GM19043 (cell line): ENCODE data around the gene RAB30.

Experiments
- ATAC-seq: cut with Tn5 transposase; IDR thresholded peaks from one replicate; pipeline ENCODE4 v1.9.1; 2021; ENCODE audit warnings: low read depth; ENCODE audit not compliant: unreplicated experiment

RAB30 gene

GRCh38 chr11:83070731-83071566, 748 bp downstream of the RAB30 start:
- ATAC-seq, result no peak

DNA sequence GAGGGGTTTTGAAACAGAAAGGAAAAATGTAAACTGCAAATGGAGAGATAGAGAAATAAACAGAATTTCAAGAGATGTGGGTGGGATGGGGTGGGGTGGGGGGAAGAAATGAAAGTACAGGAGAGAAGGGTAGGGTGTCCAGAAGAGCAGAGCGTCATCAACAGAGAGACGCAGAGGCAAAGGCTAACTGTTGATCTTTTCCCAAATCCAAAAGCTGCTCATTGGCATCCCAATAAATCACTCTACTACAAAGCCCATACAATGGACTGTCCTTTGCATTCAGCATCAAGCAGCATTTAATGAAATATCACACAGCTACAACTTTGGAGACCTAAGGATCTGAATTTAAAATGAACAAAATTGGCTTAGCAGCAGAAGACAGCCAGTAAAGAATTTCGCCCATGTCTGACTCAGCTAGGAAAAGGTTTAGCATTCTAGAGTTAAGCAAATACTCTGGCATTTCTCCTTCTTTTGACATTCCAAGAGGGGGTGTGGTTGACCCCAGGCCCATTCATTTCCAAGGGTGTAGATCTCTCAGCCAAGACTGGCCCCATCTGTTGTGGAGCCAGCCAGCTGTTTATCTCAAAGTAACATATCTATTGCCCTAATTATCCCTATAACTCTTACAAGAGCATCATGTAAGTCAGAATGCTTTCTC, 1.5 kb downstream of the RAB30 start:
- ATAC-seq, result no peak

DNA sequence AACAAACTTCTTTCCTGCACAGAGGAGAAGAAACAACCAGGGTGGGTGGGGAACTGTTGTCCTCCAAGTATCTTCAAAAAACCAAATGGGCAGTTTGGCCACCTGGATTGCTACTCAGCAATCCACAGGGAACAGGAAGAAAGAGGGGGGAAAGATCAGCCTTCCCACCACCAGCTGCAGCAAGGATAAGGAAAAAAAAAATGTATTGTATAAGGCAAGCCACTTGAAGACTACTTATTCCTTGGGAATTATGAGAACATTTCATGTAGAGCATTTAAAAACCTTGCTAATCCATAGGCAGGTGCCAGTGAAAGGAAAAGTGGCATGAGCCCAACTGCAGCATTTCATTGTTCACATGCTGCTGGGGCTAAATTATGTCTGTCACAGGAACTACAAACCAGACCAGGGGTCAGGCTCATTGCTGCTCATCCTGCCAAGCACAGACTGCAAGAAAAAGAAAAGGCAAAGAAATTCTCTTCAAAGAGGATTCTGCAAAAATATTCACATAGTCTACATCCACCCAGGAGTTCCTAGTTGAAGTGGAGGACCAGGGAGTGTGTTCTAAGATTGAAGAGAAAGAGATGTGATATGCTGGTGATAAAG, 2.2 kb downstream of the RAB30 start:
- ATAC-seq, result no peak

GRCh38 chr11:83068568-83068967, 3.1 kb downstream of the RAB30 start:
- ATAC-seq, result no peak

DNA sequence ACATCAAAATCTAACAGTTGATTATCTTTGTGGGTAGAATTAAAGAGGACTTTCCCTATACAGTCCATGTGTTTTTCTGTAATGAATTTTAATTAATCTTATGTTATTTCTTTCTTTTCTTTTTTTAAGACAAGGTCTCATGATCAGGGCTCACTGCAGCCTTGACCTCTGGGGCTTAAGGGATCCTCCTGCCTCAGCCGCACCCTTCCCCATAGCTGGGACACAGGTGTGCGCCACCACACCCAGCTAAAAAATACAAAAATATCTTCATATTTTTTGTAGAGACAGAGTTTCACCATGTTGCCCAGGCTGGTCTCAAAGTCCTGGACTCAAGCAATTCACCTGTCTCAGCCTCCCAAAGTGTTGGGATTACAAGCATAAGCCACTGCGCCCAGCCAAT, 7.7 kb downstream of the RAB30 start:
- ATAC-seq, result no peak

GRCh38 chr11:83063073-83063754, 8.5 kb downstream of the RAB30 start:
- ATAC-seq, result peak; percentile 60

- peak; percentile 73 for ATAC-seq
These were observed 9.8 kb downstream of the RAB30 start for GRCh38 chr11:83061883-83062282.

- ATAC-seq, result no peak
These were observed 10.7 kb downstream of the RAB30 start for GRCh38 chr11:83060965-83061364.

DNA sequence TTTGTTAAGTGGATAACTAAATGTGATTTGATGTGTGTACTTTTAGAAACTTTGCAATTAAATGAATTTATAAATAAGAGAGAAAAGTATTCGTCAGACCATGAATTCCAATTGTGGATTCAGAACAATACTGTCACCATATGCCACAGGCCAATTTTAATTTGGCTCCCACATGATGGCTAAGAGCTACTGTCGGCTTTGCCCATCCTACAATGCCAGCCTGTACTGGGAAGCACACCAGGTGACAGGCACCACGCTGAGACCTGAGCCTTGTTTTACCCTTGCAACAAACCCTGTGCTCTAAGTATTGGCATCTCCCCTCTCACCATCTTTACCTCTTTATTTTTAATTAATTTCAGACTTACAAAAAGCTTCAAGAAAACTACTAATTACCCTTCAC, 14.0 kb downstream of the RAB30 start:
- no peak for ATAC-seq

DNA sequence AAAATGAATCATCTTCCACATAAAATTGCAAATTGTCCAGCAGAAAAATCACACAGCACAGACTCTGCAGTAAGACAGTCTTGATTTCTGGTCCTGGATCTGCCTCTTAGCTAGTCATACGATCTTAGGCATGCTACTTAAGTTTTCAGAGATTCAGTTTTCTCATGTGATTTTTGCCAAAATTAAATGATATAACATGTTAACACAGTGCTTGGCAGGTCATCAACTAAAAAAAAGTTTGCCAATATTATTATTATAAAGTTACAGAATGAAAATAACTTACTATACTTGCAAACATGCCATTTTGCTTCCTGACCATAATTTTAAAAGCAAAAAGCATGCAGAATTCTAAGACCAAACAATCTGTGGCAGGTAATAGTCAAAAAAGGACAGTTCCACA, 15.1 kb downstream of the RAB30 start:
- no peak for ATAC-seq

GRCh38 chr11:83056204-83056603, 15.5 kb downstream of the RAB30 start:
- ATAC-seq, result no peak

GRCh38 chr11:83054904-83055380, 16.8 kb downstream of the RAB30 start:
- ATAC-seq, result peak; percentile 48

GRCh38 chr11:83054001-83054400, 17.7 kb downstream of the RAB30 start:
- peak; percentile 76 for ATAC-seq

GRCh38 chr11:83051760-83052671, 19.7 kb downstream of the RAB30 start:
- ATAC-seq, result no peak

- no peak for ATAC-seq
These were observed 24.0 kb downstream of the RAB30 start for GRCh38 chr11:83047515-83048225.

DNA sequence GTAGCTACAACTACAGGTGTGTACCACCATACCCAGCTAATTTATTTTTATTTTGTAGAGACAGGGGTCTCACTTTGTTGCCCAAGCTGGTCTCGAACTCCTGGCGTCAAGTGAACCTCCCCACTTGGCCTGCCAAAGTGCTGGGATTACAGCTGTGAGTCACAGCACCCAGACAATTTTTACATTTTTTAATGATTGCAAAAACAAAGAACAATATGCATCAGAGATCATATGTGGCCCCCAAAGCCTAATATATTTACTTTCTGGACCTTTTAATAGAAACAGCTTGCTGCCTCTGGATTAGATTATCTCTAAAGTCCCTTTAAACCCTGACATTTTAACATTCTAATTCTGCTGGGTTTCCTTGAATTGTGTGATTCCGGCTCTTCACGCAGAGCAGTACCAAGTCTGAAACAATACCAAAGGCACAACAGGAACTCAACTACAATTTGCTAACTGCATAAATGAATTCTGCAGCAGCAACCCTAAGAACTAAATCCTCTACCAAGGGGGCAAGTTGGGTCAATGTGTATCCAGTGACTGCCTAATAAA, 25.0 kb downstream of the RAB30 start:
- ATAC-seq, result no peak

DNA sequence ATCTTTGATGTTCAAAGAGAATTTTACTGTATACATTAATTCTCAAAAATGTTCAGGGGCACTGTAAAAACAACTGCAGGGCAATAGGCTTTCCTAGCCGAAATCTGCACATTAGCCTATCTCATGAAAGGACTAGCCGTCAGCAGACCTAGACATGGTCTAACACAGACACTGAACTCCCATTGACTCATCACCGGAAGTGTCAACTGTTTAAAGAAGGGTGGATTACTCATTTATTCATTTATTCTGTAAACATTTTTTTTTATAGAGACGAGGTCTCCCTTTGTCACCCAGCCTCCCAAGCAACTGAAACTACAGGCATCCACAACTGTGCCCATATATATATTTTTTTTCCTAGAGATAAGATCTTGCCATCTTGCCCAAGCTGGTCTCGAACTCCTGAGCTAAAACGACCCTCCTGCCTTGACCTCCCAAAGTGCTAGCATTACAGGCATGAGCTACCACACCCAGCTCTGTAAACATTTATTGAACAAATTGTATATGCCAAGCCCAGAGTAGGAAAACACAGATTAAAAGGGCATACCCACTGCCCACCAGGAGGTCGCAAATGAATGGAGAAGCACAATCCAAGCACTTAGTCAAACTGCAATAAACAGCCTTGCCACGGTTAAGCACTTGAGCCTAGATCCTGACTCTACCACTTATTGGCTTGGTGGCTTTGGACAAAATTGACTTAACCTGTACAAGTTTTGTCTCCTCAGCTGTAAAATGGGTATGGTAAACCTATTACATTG, 26.6 kb downstream of the RAB30 start:
- ATAC-seq, result peak; percentile 83

GRCh38 chr11:83042964-83043711, 28.6 kb downstream of the RAB30 start:
- ATAC-seq, result no peak
